ENCODE measurements around the gene AKNAD1.

DNA sequence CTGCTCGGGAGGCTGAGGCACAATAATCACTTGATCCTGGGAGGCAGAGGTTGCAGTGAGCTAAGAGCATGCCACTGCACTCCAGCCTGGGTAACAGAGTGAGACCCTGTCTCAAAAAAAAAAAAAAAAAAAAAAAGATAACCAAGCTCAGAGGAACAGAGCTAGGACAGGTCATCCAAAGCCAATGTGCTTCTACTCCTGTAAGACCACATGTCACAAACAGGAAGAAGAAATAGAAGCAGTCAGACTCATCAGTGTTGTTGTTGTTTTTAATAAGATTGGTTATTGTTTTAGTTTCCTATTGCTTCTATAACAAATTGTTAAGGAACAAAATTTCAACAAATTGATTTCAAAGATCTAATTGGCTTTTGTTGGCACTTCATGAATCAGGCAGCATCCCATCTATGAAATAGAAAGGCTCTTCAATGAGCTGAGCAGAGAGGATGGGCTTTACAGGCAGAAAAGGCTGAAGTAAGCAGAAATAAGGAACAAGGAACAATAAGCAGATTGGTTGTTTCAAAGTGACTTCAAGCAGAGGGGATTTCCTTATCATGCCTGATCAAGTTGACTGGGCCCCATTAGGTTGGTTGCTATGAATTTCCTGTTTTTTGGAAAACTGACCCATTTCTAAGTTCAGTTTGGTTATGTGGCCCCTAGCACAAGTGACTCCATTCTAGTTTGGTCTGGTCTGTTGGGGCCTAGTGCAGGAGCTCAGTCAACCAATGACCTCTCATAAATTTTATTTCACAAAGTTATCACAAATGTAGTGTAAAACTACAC, 6.0 kb upstream of the AKNAD1 start:
- TF ChIP-seq ZFP37 (tag by site-specific recombination; IDR thresholded peaks at IDR 0.05), result no peak
- TF ChIP-seq, protein P1, sequence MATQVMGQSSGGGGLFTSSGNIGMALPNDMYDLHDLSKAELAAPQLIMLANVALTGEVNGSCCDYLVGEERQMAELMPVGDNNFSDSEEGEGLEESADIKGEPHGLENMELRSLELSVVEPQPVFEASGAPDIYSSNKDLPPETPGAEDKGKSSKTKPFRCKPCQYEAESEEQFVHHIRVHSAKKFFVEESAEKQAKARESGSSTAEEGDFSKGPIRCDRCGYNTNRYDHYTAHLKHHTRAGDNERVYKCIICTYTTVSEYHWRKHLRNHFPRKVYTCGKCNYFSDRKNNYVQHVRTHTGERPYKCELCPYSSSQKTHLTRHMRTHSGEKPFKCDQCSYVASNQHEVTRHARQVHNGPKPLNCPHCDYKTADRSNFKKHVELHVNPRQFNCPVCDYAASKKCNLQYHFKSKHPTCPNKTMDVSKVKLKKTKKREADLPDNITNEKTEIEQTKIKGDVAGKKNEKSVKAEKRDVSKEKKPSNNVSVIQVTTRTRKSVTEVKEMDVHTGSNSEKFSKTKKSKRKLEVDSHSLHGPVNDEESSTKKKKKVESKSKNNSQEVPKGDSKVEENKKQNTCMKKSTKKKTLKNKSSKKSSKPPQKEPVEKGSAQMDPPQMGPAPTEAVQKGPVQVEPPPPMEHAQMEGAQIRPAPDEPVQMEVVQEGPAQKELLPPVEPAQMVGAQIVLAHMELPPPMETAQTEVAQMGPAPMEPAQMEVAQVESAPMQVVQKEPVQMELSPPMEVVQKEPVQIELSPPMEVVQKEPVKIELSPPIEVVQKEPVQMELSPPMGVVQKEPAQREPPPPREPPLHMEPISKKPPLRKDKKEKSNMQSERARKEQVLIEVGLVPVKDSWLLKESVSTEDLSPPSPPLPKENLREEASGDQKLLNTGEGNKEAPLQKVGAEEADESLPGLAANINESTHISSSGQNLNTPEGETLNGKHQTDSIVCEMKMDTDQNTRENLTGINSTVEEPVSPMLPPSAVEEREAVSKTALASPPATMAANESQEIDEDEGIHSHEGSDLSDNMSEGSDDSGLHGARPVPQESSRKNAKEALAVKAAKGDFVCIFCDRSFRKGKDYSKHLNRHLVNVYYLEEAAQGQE (tag by site-specific recombination; IDR thresholded peaks at IDR 0.05), result no peak
- no peak for TF ChIP-seq ZNF768 (tag by site-specific recombination; IDR thresholded peaks at IDR 0.05)
- TF ChIP-seq KLF16 (tag by site-specific recombination; IDR thresholded peaks at IDR 0.05), result no peak
- no peak for TF ChIP-seq ZNF266 (tag by site-specific recombination; IDR thresholded peaks at IDR 0.05; ENCODE audit: low read depth)
- no peak for TF ChIP-seq ZFP3 (tag by site-specific recombination; IDR thresholded peaks at IDR 0.05; ENCODE audit: low read depth)
- TF ChIP-seq, protein P2, sequence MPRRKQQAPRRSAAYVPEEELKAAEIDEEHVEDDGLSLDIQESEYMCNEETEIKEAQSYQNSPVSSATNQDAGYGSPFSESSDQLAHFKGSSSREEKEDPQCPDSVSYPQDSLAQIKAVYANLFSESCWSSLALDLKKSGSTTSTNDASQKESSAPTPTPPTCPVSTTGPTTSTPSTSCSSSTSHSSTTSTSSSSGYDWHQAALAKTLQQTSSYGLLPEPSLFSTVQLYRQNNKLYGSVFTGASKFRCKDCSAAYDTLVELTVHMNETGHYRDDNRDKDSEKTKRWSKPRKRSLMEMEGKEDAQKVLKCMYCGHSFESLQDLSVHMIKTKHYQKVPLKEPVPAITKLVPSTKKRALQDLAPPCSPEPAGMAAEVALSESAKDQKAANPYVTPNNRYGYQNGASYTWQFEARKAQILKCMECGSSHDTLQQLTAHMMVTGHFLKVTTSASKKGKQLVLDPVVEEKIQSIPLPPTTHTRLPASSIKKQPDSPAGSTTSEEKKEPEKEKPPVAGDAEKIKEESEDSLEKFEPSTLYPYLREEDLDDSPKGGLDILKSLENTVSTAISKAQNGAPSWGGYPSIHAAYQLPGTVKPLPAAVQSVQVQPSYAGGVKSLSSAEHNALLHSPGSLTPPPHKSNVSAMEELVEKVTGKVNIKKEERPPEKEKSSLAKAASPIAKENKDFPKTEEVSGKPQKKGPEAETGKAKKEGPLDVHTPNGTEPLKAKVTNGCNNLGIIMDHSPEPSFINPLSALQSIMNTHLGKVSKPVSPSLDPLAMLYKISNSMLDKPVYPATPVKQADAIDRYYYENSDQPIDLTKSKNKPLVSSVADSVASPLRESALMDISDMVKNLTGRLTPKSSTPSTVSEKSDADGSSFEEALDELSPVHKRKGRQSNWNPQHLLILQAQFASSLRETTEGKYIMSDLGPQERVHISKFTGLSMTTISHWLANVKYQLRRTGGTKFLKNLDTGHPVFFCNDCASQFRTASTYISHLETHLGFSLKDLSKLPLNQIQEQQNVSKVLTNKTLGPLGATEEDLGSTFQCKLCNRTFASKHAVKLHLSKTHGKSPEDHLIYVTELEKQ (tag by site-specific recombination; IDR thresholded peaks at IDR 0.05; ENCODE audit: borderline replicate concordance), result no peak
